Measurements from ENCODE around the gene RSPRY1.

GRCh38 chr16:57203451-57203850 is 17.3 kb downstream of the RSPRY1 start:
- TF ChIP-seq CTCF (IDR thresholded peaks at IDR 0.05) (no peak), EP300 (IDR thresholded peaks at IDR 0.05) (no peak)

All from gastroesophageal sphincter (tissue), 3 donors.